ENCODE measurements around the gene DEPDC7.

GRCh38 chr11:33028537-33028914 lies 12.8 kb downstream of the DEPDC7 start:
- TF ChIP-seq, protein P1, sequence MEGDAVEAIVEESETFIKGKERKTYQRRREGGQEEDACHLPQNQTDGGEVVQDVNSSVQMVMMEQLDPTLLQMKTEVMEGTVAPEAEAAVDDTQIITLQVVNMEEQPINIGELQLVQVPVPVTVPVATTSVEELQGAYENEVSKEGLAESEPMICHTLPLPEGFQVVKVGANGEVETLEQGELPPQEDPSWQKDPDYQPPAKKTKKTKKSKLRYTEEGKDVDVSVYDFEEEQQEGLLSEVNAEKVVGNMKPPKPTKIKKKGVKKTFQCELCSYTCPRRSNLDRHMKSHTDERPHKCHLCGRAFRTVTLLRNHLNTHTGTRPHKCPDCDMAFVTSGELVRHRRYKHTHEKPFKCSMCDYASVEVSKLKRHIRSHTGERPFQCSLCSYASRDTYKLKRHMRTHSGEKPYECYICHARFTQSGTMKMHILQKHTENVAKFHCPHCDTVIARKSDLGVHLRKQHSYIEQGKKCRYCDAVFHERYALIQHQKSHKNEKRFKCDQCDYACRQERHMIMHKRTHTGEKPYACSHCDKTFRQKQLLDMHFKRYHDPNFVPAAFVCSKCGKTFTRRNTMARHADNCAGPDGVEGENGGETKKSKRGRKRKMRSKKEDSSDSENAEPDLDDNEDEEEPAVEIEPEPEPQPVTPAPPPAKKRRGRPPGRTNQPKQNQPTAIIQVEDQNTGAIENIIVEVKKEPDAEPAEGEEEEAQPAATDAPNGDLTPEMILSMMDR (IDR thresholded peaks at IDR 0.05), result no peak
- no peak for TF ChIP-seq POLR2A (IDR thresholded peaks at IDR 0.05)
